PC-9 (cell line): ENCODE data around the gene EFHC1. TPM values are rescaled to one million over a fixed set of nuclear protein-coding genes. Genes with fewer than 3 reads are reported as not detected.

Experiments used
- BruUV-seq: library from RNA; stranded (reverse); fragments of 400-500 nt; replicated peaks from 2 replicates; lab custom pipeline; 2021; lab: Mats Ljungman, UMichigan
- CTCF ChIA-PET: fragments of 300-600 bp; sonication (Branson Sonifier 250); formaldehyde crosslinking; loops from one replicate; lab custom pipeline; 2022; ENCODE audit warnings: antibody characterized with exemption; lab: Charles Lee
- POLR2A ChIA-PET: fragments of 300-600 bp; sonication (Branson Sonifier 250); formaldehyde crosslinking; loops from one replicate; lab custom pipeline; 2022; ENCODE audit warnings: antibody characterized with exemption; ENCODE audit not compliant: unreplicated experiment; lab: Charles Lee
- DNase-seq, 2 experiments: peaks; one replicate each; pipeline versions ENCODE4 v3.0.0 to v3.0.0-alpha.2; 2015 to 2022; ENCODE audit warnings: mixed read lengths in 1 of 2
- H2AFZ ChIP-seq: fragments of 200-600 bp; sonication (generic); 2 replicates; pipeline ENCODE4 v1.8.1; 2017; ENCODE audit warnings: antibody characterized with exemption
- H3F3A ChIP-seq: fragments of 200-600 bp; sonication (generic); 2 replicates; pipeline ENCODE4 v1.8.1; 2017; ENCODE audit warnings: antibody characterized with exemption, mild to moderate bottlenecking, low read depth; ENCODE audit not compliant: insufficient read depth
- H3K27ac ChIP-seq: fragments of 200-600 bp; sonication (generic); 2 replicates; pipeline ENCODE4 v1.6.1; 2016; ENCODE audit warnings: mixed run types
- H3K27me3 ChIP-seq: fragments of 200-600 bp; sonication (generic); 2 replicates; pipeline ENCODE4 v1.6.1; 2016; ENCODE audit warnings: low read depth, mixed run types; ENCODE audit not compliant: insufficient read depth
- H3K36me3 ChIP-seq: fragments of 200-600 bp; sonication (generic); 2 replicates; pipeline ENCODE4 v1.6.1; 2016; ENCODE audit warnings: low read depth, mixed run types
- H3K4me1 ChIP-seq: fragments of 200-600 bp; sonication (generic); replicated peaks from 2 replicates; pipeline ENCODE4 v1.6.1; 2016; ENCODE audit warnings: mixed run types; ENCODE audit not compliant: insufficient read depth
- H3K4me2 ChIP-seq: fragments of 200-600 bp; sonication (generic); 2 replicates; pipeline ENCODE4 v1.6.1; 2017; ENCODE audit warnings: mixed run types
- H3K4me3 ChIP-seq: fragments of 200-600 bp; sonication (generic); 2 replicates; pipeline ENCODE4 v1.6.1; 2016; ENCODE audit warnings: mixed run types
- H3K79me2 ChIP-seq: fragments of 200-600 bp; sonication (generic); 2 replicates; pipeline ENCODE4 v1.6.1; 2017; ENCODE audit warnings: low read depth, mixed run types
- H3K9me2 ChIP-seq: fragments of 200-600 bp; sonication (generic); 2 replicates; pipeline ENCODE4 v1.8.1; 2017; ENCODE audit warnings: mild to moderate bottlenecking; ENCODE audit not compliant: insufficient read depth
- H3K9me3 ChIP-seq: fragments of 200-600 bp; sonication (generic); 2 replicates; pipeline ENCODE4 v1.8.1; 2016; ENCODE audit warnings: low read depth; ENCODE audit not compliant: insufficient read depth
- H4K20me1 ChIP-seq: fragments of 200-600 bp; sonication (generic); 2 replicates; pipeline ENCODE4 v1.8.1; 2017; ENCODE audit not compliant: insufficient read depth
- EZH2 ChIP-seq: fragments of 200-600 bp; sonication (generic); IDR thresholded peaks from 2 replicates; pipeline ENCODE4 v1.8.0; 2017; ENCODE audit warnings: antibody characterized with exemption, low read depth
- intact Hi-C: fragments of 100-400 bp; cut with micrococcal nuclease; formaldehyde crosslinking; loops from one replicate; pipeline ENCODE4 v1.10.0; 2022; ENCODE audit not compliant: unreplicated experiment
- total RNA-seq: library from RNA; stranded (reverse); gene quantifications from 2 replicates; pipeline ENCODE4 v1.2.3, GENCODE V29; 2021
- TF ChIP-seq, protein P1 (sequence below): fragments of 200-600 bp; sonication (generic); conservative IDR thresholded peaks from 2 replicates; pipeline ENCODE4 v1.6.1; 2017; ENCODE audit warnings: mixed run types, antibody characterized with exemption, mild to moderate bottlenecking, moderate library complexity

Gene EFHC1
- total RNA-seq, 1 experiment from 2014 or later: 45.0 TPM

DNA sequence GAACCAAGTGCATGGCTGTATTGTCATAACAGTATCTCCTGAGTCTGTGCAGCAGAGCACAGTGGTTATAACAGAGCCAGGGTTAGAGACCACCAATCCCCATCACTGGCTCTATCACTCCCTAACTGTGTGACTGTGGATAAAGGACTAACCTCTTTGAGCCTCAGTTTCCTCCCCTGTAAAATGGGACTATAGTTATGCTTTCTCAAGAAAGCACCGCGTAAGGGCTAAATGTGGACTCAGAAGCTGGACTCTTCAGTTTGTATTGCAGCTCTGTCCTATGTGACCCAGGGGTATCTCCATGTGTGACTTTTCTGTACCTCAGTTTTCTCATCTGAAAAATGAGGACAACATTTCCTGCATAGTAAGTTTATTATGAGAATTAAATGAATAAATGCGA, 96.8 kb downstream of the EFHC1 start:
- H2AFZ ChIP-seq: no peak overlapping the region
- no peak overlapping the region for H3K4me3 ChIP-seq
- intact Hi-C loops: loop anchor here (2.0 kb wide), 2 partner anchors 34 to 60 kb away; partner anchors contain the start of gene TRAM2
- peaks cover 45% of the 10 kb centered on the region for H3K4me1 ChIP-seq
- TF ChIP-seq, protein P1, sequence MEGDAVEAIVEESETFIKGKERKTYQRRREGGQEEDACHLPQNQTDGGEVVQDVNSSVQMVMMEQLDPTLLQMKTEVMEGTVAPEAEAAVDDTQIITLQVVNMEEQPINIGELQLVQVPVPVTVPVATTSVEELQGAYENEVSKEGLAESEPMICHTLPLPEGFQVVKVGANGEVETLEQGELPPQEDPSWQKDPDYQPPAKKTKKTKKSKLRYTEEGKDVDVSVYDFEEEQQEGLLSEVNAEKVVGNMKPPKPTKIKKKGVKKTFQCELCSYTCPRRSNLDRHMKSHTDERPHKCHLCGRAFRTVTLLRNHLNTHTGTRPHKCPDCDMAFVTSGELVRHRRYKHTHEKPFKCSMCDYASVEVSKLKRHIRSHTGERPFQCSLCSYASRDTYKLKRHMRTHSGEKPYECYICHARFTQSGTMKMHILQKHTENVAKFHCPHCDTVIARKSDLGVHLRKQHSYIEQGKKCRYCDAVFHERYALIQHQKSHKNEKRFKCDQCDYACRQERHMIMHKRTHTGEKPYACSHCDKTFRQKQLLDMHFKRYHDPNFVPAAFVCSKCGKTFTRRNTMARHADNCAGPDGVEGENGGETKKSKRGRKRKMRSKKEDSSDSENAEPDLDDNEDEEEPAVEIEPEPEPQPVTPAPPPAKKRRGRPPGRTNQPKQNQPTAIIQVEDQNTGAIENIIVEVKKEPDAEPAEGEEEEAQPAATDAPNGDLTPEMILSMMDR: no peak
- no peak for TF ChIP-seq EZH2
- ChIA-PET CTCF (interaction anchor here (0.6 kb wide), 1 partner anchor 73 kb away, joined by 3 read pairs; no protein-coding TSS in a partner anchor), POLR2A (no interaction called here)
- no peaks in the 10 kb centered on the region for H3K9me3 ChIP-seq
- no peaks in the 10 kb centered on the region for H3K36me3 ChIP-seq
- no TSS peak for BruUV-seq
- H3F3A ChIP-seq: peaks cover 18% of the 10 kb centered on the region; the same call in 1 of the 2 replicates
- no peaks in the 10 kb centered on the region for H3K79me2 ChIP-seq
- DNase-seq: no peak
- no peaks in the 10 kb centered on the region for H3K9me2 ChIP-seq
- H3K27ac ChIP-seq: no peak overlapping the region
- no peaks in the 10 kb centered on the region for H3K27me3 ChIP-seq
- peak overlapping the region; percentile 55; the same call in 1 of the 2 replicates for H3K4me2 ChIP-seq
- no peaks in the 10 kb centered on the region for H4K20me1 ChIP-seq

DNA sequence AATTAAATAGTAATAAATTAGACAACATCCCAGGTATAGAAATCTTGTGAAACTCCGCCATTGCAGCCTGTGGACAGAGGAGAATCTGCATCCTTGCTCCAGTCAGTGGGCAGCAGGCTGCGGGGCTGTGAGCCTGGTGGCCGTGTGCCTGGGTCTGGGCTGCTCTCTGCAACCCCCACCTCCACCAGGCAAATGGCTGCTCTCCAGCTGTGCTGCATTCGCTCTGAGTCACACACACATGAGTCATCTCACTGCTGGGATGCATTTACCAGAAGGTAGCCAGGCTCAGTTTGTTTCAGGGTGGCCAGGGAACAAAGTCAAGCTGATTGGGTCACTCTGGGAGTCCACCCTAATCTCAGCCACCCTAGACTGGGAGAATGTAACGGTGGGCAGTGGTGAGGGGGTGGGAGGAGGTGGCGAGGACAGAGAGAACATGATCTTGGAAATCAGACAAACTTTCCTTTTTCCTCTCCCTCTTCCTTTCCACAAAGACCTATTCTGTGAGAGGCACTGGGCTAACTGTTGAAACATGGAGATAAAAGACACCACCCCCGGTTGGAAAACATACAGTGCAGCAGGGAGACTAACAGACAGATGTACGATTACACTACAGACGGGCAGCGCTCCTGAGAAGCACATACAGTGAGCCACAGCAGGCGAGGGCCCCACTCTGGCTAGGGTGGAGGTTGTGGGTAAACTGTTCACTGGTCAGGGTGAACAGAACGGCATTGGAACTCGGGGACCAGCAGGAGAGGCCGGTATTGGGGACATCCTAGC, 97.5 kb downstream of the EFHC1 start:
- H2AFZ ChIP-seq: no peak overlapping the region
- H3K27me3 ChIP-seq: no peaks in the 10 kb centered on the region
- no peaks in the 10 kb centered on the region for H4K20me1 ChIP-seq
- peaks cover 42% of the 10 kb centered on the region for H3K4me1 ChIP-seq
- ChIA-PET CTCF (interaction anchor here (0.6 kb wide), 1 partner anchor 72 kb away, joined by 3 read pairs; no protein-coding TSS in a partner anchor), POLR2A (no interaction called here)
- no peaks in the 10 kb centered on the region for H3K79me2 ChIP-seq
- H3K27ac ChIP-seq: peak overlapping the region; percentile 42
- H3K4me3 ChIP-seq: no peak overlapping the region
- peak overlapping the region; percentile 55 for H3K4me2 ChIP-seq
- peaks cover 14% of the 10 kb centered on the region; the same call in 1 of the 2 replicates for H3F3A ChIP-seq
- peak; percentile 71 to 76 for DNase-seq
- no peaks in the 10 kb centered on the region for H3K36me3 ChIP-seq
- TF ChIP-seq, protein P1: no peak
- no peak for TF ChIP-seq EZH2
- no peaks in the 10 kb centered on the region for H3K9me2 ChIP-seq
- H3K9me3 ChIP-seq: no peaks in the 10 kb centered on the region
- intact Hi-C loops: loop anchor here (2.0 kb wide), 2 partner anchors 33 to 59 kb away; partner anchors contain the start of gene TRAM2
- TSS peak; percentile 65 for BruUV-seq

DNA sequence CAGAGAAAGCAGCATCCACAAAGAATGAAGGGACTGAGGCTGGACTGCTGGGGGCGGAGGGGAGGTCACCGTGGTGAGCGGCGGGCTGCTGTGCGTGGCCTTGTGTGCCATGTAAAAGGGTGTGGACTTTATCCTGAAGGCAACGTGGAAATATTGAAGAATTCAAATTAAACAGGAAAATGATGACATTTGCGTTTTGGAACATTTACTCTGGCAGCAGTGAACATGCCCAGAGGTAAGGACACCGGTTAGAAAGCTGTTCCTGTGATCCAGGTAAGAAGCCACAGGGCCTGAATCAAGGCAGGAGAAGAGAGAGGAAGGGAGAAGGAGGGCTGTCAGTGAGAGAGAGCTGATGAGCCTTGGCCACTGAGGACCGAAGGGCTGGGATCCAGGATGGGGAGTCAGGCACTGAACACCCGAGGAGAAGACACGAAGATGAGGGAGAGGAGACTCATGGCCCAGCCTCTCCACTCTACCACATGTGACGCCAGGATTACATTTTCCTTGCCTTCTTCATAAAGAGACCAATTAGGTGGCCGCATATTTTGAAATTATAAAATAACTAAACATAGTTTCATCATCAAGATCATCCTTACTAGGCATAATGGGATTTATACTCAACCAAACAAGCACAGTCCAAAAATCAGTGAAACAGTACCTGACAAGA, 98.3 kb downstream of the EFHC1 start:
- Histone ChIP-seq H3K4me1 (peaks cover 46% of the 10 kb centered on the region), H3K27me3 (no peaks in the 10 kb centered on the region), H3K79me2 (no peaks in the 10 kb centered on the region), H3K27ac (peak overlapping the region; percentile 42; the same call in 1 of the 2 replicates), H3F3A (peaks cover 21% of the 10 kb centered on the region; the same call in 1 of the 2 replicates), H3K4me2 (peak overlapping the region; percentile 55), H3K9me3 (no peaks in the 10 kb centered on the region), H4K20me1 (no peaks in the 10 kb centered on the region), H3K36me3 (no peaks in the 10 kb centered on the region), H3K9me2 (no peaks in the 10 kb centered on the region), H2AFZ (no peak overlapping the region), H3K4me3 (no peak overlapping the region)
- intact Hi-C loops: no loop called here
- ChIA-PET POLR2A (no interaction called here), CTCF (no interaction called here)
- DNase-seq: no peak
- TF ChIP-seq, protein P1: no peak
- TF ChIP-seq EZH2: no peak
- no TSS peak for BruUV-seq
